Umbilical cord (tissue), 2 donors: ENCODE data around the gene GARIN1A. TPM values are rescaled to one million over a fixed set of nuclear protein-coding genes. Genes with fewer than 3 reads are reported as not detected.
A peak's percentile ranks its signal among the peaks of the same experiment; 100 is the strongest.
"Not testable (repeated sequence)": the region's sequence is repeated elsewhere in the genome, so short reads cannot be mapped to it uniquely, and the experiment has no call there.

Experiments used
- DNase-seq: peaks from one replicate; pipeline ENCODE4 v3.0.0-alpha.2; 2015; ENCODE audit warnings: low spot score
- total RNA-seq: library from RNA; depleted of rRNA; stranded (reverse); fragments of >200 nt; gene quantifications from one replicate; pipeline ENCODE4 v1.2.3, GENCODE V29; 2014; ENCODE audit warnings: low replicate concordance; ENCODE audit not compliant: insufficient read depth

Gene GARIN1A
- total RNA-seq, 1 donor from 2014 or later, result 0.72 TPM

- not testable (repeated sequence) for DNase-seq
These were observed 11.2 kb downstream of the GARIN1A start for GRCh38 chr7:128683270-128683669.

GRCh38 chr7:128683738-128684137, 11.6 kb downstream of the GARIN1A start:
- DNase-seq, result not testable (repeated sequence)

GRCh38 chr7:128687131-128687530, 15.0 kb downstream of the GARIN1A start:
- DNase-seq, result no peak

GRCh38 chr7:128688492-128688891, 16.4 kb downstream of the GARIN1A start:
- no peak for DNase-seq

GRCh38 chr7:128689161-128689935, 17.3 kb downstream of the GARIN1A start:
- DNase-seq, result not testable (repeated sequence)

- DNase-seq, result no peak
These were observed 19.1 kb downstream of the GARIN1A start for GRCh38 chr7:128691227-128691626.

GRCh38 chr7:128692623-128693270, 20.7 kb downstream of the GARIN1A start:
- DNase-seq, result no peak

- DNase-seq, result no peak
These were observed 21.4 kb downstream of the GARIN1A start for GRCh38 chr7:128693373-128694015.

GRCh38 chr7:128694738-128695137, 22.6 kb downstream of the GARIN1A start:
- no peak for DNase-seq

- peak; percentile 51 for DNase-seq
These were observed 25.3 kb downstream of the GARIN1A start for GRCh38 chr7:128697302-128697905.

GRCh38 chr7:128699196-128699712, 27.2 kb downstream of the GARIN1A start:
- peak; percentile 34 for DNase-seq

GRCh38 chr7:128699895-128700294, 27.8 kb downstream of the GARIN1A start:
- no peak for DNase-seq

GRCh38 chr7:128701062-128701785, 29.1 kb downstream of the GARIN1A start:
- no peak for DNase-seq

GRCh38 chr7:128703609-128704241, 31.6 kb downstream of the GARIN1A start:
- DNase-seq, result no peak

- no peak for DNase-seq
These were observed 33.8 kb downstream of the GARIN1A start for GRCh38 chr7:128705891-128706333.

GRCh38 chr7:128707752-128708151, 35.7 kb downstream of the GARIN1A start:
- DNase-seq, result no peak

- DNase-seq, result no peak
These were observed 36.1 kb downstream of the GARIN1A start for GRCh38 chr7:128708235-128708634.

GRCh38 chr7:128708824-128709223, 36.7 kb downstream of the GARIN1A start:
- no peak for DNase-seq

GRCh38 chr7:128710481-128710880, 38.4 kb downstream of the GARIN1A start:
- no peak for DNase-seq

GRCh38 chr7:128713794-128714193, 41.7 kb downstream of the GARIN1A start:
- DNase-seq, result no peak
